H1 (cell line): Measurements from ENCODE around the gene CTDP1. TPM values are rescaled to one million over a fixed set of nuclear protein-coding genes. Genes with fewer than 3 reads are reported as not detected.

Experiments used
- CTCF ChIA-PET: fragments of 300-600 bp; sonication (Branson Sonifier 250); formaldehyde crosslinking; loops from one replicate; lab custom pipeline; 2021; ENCODE audit not compliant: partially characterized antibody; lab: Charles Lee
- POLR2A ChIA-PET: fragments of 300-600 bp; sonication (Branson Sonifier 250); formaldehyde crosslinking; loops from one replicate; lab custom pipeline; 2021; ENCODE audit warnings: inconsistent platforms; ENCODE audit not compliant: partially characterized antibody; lab: Charles Lee
- DNase-seq, 2 experiments: peaks; one replicate each; pipeline versions ENCODE4 v3.0.0 to v3.0.0-alpha.2; 2010 to 2022; ENCODE audit warnings: low spot score in 2 of 2, low read depth in 1 of 2, mixed read lengths in 1 of 2
- FAIRE-seq: peaks from 2 replicates; lab custom pipeline; 2011; peaks lifted over from hg19 to GRCh38; lab: Jason Lieb, UNC
- H2AFZ ChIP-seq: 2 replicates; pipeline ENCODE4 v1.8.1; 2012; ENCODE audit warnings: low read length, inconsistent platforms
- H2AK5ac ChIP-seq: 2 replicates; pipeline ENCODE4 v1.6.1; 2013; ENCODE audit warnings: low read depth, low read length
- H2BK120ac ChIP-seq: replicated peaks from 2 replicates; pipeline ENCODE3; 2013; ENCODE audit warnings: low read depth, low read length, inconsistent platforms
- H2BK12ac ChIP-seq: 2 replicates; pipeline ENCODE4 v1.6.1; 2013; ENCODE audit warnings: low read depth, low read length
- H2BK15ac ChIP-seq: 2 replicates; pipeline ENCODE4 v1.6.1; 2013; ENCODE audit warnings: low read length
- H2BK20ac ChIP-seq: 2 replicates; pipeline ENCODE4 v1.6.1; 2013; ENCODE audit warnings: low read length
- H2BK5ac ChIP-seq: 2 replicates; pipeline ENCODE4 v1.6.1; 2013; ENCODE audit warnings: low read depth, low read length
- H3K14ac ChIP-seq: 2 replicates; pipeline ENCODE4 v1.6.1; 2013; ENCODE audit warnings: inconsistent platforms; ENCODE audit not compliant: insufficient read length
- H3K18ac ChIP-seq: 2 replicates; pipeline ENCODE4 v1.6.1; 2013; ENCODE audit warnings: low read length; ENCODE audit errors: extremely low read depth
- H3K23ac ChIP-seq: 2 replicates; pipeline ENCODE4 v1.6.1; 2013; ENCODE audit warnings: inconsistent platforms; ENCODE audit not compliant: insufficient read length
- H3K23me2 ChIP-seq: 2 replicates; pipeline ENCODE4 v1.6.1; 2013; ENCODE audit warnings: low read depth, low read length
- H3K27ac ChIP-seq: 2 replicates; pipeline ENCODE4 v1.6.1; 2011; ENCODE audit warnings: low read depth, low read length, inconsistent platforms
- H3K27me3 ChIP-seq, 4 experiments: replicated peaks in 1 of 4; 1 replicate in 1 of 4; 2 replicates in 3 of 4; pipeline versions ENCODE4 v1.6.1 to v1.8.1; 2011 to 2013; ENCODE audit warnings: low read length in 3 of 4, mild to moderate bottlenecking in 3 of 4, inconsistent platforms in 2 of 4, mixed read lengths in 2 of 4, moderate library complexity in 1 of 4; ENCODE audit not compliant: control insufficient read depth in 3 of 4, insufficient read depth in 3 of 4; ENCODE audit errors: extremely low read depth in 1 of 4
- H3K36me3 ChIP-seq, 4 experiments: 2 replicates each; pipeline versions ENCODE4 v1.6.1 to v1.8.1; 2011 to 2013; ENCODE audit warnings: mild to moderate bottlenecking in 4 of 4, low read length in 3 of 4, moderate library complexity in 2 of 4, control low read depth in 1 of 4, inconsistent platforms in 1 of 4; ENCODE audit not compliant: insufficient read depth in 4 of 4, control insufficient read depth in 2 of 4
- H3K4ac ChIP-seq: replicated peaks from 2 replicates; pipeline ENCODE3; 2013; ENCODE audit warnings: low read length, low read depth, mixed read lengths, inconsistent platforms; ENCODE audit not compliant: insufficient read length
- H3K4me1 ChIP-seq, 4 experiments: replicated peaks in 1 of 4; 1 replicate in 1 of 4; 2 replicates in 3 of 4; pipeline versions ENCODE4 v1.6.1 to v1.8.1; 2011 to 2013; ENCODE audit warnings: low read length in 3 of 4, inconsistent platforms in 2 of 4, mixed read lengths in 1 of 4; ENCODE audit not compliant: insufficient read depth in 4 of 4, control insufficient read depth in 3 of 4
- H3K4me2 ChIP-seq, 2 experiments: 2 replicates each; pipeline versions ENCODE4 v1.6.1 to v1.8.1; 2011 to 2013; ENCODE audit warnings: low read depth in 2 of 2, low read length in 2 of 2, control low read depth in 1 of 2, inconsistent platforms in 1 of 2, mild to moderate bottlenecking in 1 of 2; ENCODE audit not compliant: insufficient read depth in 1 of 2
- H3K4me3 ChIP-seq, 4 experiments: fragments of 200-600, 300-600 bp in 1 of 4; sonication (generic), shearing (Covaris generic), sonication (Bioruptor Twin) in 1 of 4; 2 replicates each; pipeline versions ENCODE4 v1.5.1 to v1.8.1; 2011 to 2016; ENCODE audit warnings: low read length in 4 of 4, low read depth in 3 of 4, control low read depth in 2 of 4, inconsistent platforms in 2 of 4, mild to moderate bottlenecking in 2 of 4, mixed read lengths in 1 of 4, moderate library complexity in 1 of 4; ENCODE audit not compliant: insufficient read depth in 2 of 4; ENCODE audit errors: extremely low read depth in 1 of 4
- H3K56ac ChIP-seq: replicated peaks from 2 replicates; pipeline ENCODE3; 2013; ENCODE audit warnings: low read depth, mild to moderate bottlenecking, mixed read lengths, low read length, inconsistent platforms; ENCODE audit not compliant: insufficient read length
- H3K79me1 ChIP-seq: 2 replicates; pipeline ENCODE4 v1.6.1; 2013; ENCODE audit warnings: low read depth, low read length, control low read depth
- H3K79me2 ChIP-seq, 2 experiments: 2 replicates each; pipeline versions ENCODE4 v1.6.1 to v1.8.1; 2012 to 2013; ENCODE audit warnings: low read length in 2 of 2, mild to moderate bottlenecking in 2 of 2, inconsistent platforms in 1 of 2; ENCODE audit not compliant: insufficient read depth in 2 of 2, control insufficient read depth in 1 of 2
- H3K9ac ChIP-seq, 4 experiments: replicated peaks in 1 of 4; 1 replicate in 1 of 4; 2 replicates in 3 of 4; pipeline versions ENCODE4 v1.6.1 to v1.8.1; 2011 to 2013; ENCODE audit warnings: low read depth in 3 of 4, low read length in 3 of 4, control low read depth in 2 of 4, mild to moderate bottlenecking in 2 of 4, moderate library complexity in 2 of 4, inconsistent platforms in 1 of 4; ENCODE audit errors: extremely low read depth in 1 of 4
- H3K9me3 ChIP-seq, 2 experiments: 2 replicates each; pipeline versions ENCODE4 v1.6.1 to v1.8.1; 2012 to 2013; ENCODE audit warnings: mild to moderate bottlenecking in 2 of 2, moderate library complexity in 2 of 2, control low read depth in 1 of 2, inconsistent platforms in 1 of 2, low read depth in 1 of 2, low read length in 1 of 2, mixed read lengths in 1 of 2; ENCODE audit not compliant: insufficient read depth in 2 of 2
- H4K20me1 ChIP-seq, 2 experiments: replicated peaks in 1 of 2; 2 replicates each; pipeline versions ENCODE3 to v1.8.1; 2011 to 2013; ENCODE audit warnings: inconsistent platforms in 2 of 2, low read length in 2 of 2, mild to moderate bottlenecking in 1 of 2; ENCODE audit not compliant: insufficient read depth in 2 of 2, control insufficient read depth in 1 of 2
- H4K5ac ChIP-seq: 2 replicates; pipeline ENCODE4 v1.6.1; 2013; ENCODE audit warnings: low read length, low read depth, mixed read lengths, inconsistent platforms; ENCODE audit not compliant: insufficient read length
- H4K8ac ChIP-seq: 2 replicates; pipeline ENCODE4 v1.8.0; 2013; ENCODE audit warnings: mild to moderate bottlenecking, moderate library complexity, low read length, inconsistent platforms; ENCODE audit not compliant: insufficient read depth; ENCODE audit errors: extremely low read depth
- H4K91ac ChIP-seq: replicated peaks from 2 replicates; pipeline ENCODE3; 2013; ENCODE audit warnings: low read length, mixed read lengths, inconsistent platforms; ENCODE audit not compliant: insufficient read length
- BRCA1 ChIP-seq: IDR thresholded peaks from 2 replicates; pipeline ENCODE4 v1.6.1; 2012; ENCODE audit warnings: low read depth, low read length, improper control_type of control experiment
- KDM5A ChIP-seq: fragments of 200-600 bp; IDR thresholded peaks from 2 replicates; pipeline ENCODE4 v1.7.1; 2012; ENCODE audit warnings: mild to moderate bottlenecking, low read length, inconsistent platforms, mixed read lengths
- PHF8 ChIP-seq: fragments of 200-600 bp; sonication (generic); conservative IDR thresholded peaks from 2 replicates; pipeline ENCODE4 v1.7.1; 2012; ENCODE audit warnings: low read depth, mild to moderate bottlenecking, inconsistent platforms, low read length, moderate library complexity
- SP2 ChIP-seq: IDR thresholded peaks from 2 replicates; pipeline ENCODE4 v1.6.1; 2012; ENCODE audit warnings: mild to moderate bottlenecking, low read length, inconsistent platforms
- SP4 ChIP-seq: IDR thresholded peaks from 2 replicates; pipeline ENCODE4 v1.6.1; 2012; ENCODE audit warnings: low read length, inconsistent platforms
- TAF7 ChIP-seq: optimal IDR thresholded peaks from 2 replicates; pipeline ENCODE3; 2011; ENCODE audit warnings: low read depth, mild to moderate bottlenecking, inconsistent platforms, low read length, moderate library complexity, borderline replicate concordance
- TBP ChIP-seq: IDR thresholded peaks from 2 replicates; pipeline ENCODE4 v1.6.1; 2011; ENCODE audit warnings: low read depth, low read length, improper control_type of control experiment
- WGBS, 2 experiments: shearing (Covaris generic) in 1 of 2; methylation state at CpG; one replicate each; pipeline versions ENCODE4 v1.1.6 to v1.1.7; 2013 to 2015; ENCODE audit warnings: low lambda C conversion rate in 2 of 2, mixed read lengths in 2 of 2, inconsistent platforms in 1 of 2, low coverage in 1 of 2, missing lambda C conversion rate in 1 of 2; ENCODE audit not compliant: insufficient replicate concordance in 2 of 2, insufficient coverage in 1 of 2, insufficient read length in 1 of 2; ENCODE audit errors: extremely low coverage in 1 of 2, missing lambda C conversion rate in 1 of 2; 5-methylcytosine and 5-hydroxymethylcytosine counted together
- polyA plus RNA-seq, 7 experiments: library from polyadenylated mRNA; depleted of rRNA in 3 of 7; stranded (reverse) in 5 of 7; unstranded in 2 of 7; fragments of >200 nt in 5 of 7; fragments of 200-250 nt in 2 of 7; gene quantifications; 1 replicate in 5 of 7; 2 replicates in 1 of 7; 4 replicates in 1 of 7; pipeline versions ENCODE4 v1.2.1 to v1.2.3, GENCODE V29; 2011 to 2013; ENCODE audit warnings: missing spikeins in 2 of 7, mixed read lengths in 2 of 7
- total RNA-seq: library from RNA; stranded (reverse); fragmentation: NEBNext Ultra II Directional; extraction: Animal tissue kit (Norgen Biotek cat#: 25700); gene quantifications from 2 replicates; pipeline ENCODE4 v1.2.1, GENCODE V29; 2021

The CTDP1 gene
- total and polyA plus RNA-seq, 2 of the 8 experiments (the other 6 are each of a cell fraction or from before 2014, with no cell fraction given) = 16.6 to 37.0 TPM

DNA sequence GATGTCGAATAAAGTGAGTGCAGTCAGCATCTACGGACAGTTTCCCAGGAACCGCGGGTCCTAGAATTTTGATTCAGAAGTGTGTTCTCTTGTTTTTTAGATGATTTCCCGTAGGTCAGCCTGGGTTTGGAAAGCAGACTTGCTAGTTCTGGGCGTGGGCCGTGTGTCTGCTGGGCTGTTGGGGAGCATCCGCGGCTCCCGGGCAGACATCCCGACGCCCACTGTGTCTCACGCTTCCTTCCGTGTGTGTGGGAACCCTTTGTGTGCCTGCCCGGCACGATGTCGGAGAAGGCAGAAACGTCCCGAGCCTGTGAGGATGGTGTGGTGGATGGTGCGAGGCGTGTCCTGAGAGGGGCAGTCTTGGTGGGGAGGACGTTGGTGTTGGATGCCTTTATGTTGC is 18.4 kb downstream of the CTDP1 start:
- FAIRE-seq = no peak
- H3K4me3 ChIP-seq = no peak overlapping the region
- H3K23me2 ChIP-seq = no peaks in the 10 kb centered on the region

More for the DNA sequence above, 18.4 kb downstream of the CTDP1 start:
- Histone ChIP-seq H3K9me3 (no peaks in the 10 kb centered on the region), H4K5ac (no peak overlapping the region), H3K9ac (no peak overlapping the region), H2BK120ac (no peak overlapping the region), H2BK20ac (no peak overlapping the region), H3K36me3 (peaks cover 3 to 36% (median 26%) of the 10 kb centered on the region in 4 experiments; a peak in 7 of 8 replicates), H3K79me1 (peaks cover 13% of the 10 kb centered on the region), H3K4me1 (no peaks in the 10 kb centered on the region; a peak in 1 of 7 replicates), H3K4me2 (no peak overlapping the region), H2BK5ac (no peak overlapping the region)
- 93% methylated on average over 21 of the region's 22 CpGs; no CpG with 5 or more reads in 1 of the 2 experiments for WGBS, 2 experiments
- no peak for DNase-seq
- POLR2A ChIA-PET = no interaction called here
- TF ChIP-seq TAF7 (no peak), TBP (no peak), KDM5A (no peak), SP4 (no peak), PHF8 (no peak), BRCA1 (no peak), SP2 (no peak)
- TF ChIP-seq, all 59 proteins: peak for 0
- no peak overlapping the region for H4K91ac ChIP-seq
- H3K79me2 ChIP-seq = peaks cover 0 to 20% of the 10 kb centered on the region in 2 experiments; a peak in 2 of 4 replicates
- no peak overlapping the region for H3K27ac ChIP-seq
- H3K4ac ChIP-seq = no peak overlapping the region
- H3K23ac ChIP-seq = no peak overlapping the region
- H2AK5ac ChIP-seq = no peak overlapping the region
- H2AFZ ChIP-seq = no peak overlapping the region
- no peak overlapping the region for H3K14ac ChIP-seq
- no peaks in the 10 kb centered on the region for H3K27me3 ChIP-seq
- peaks cover 6 to 13% of the 10 kb centered on the region in 2 experiments for H4K20me1 ChIP-seq
- no peak overlapping the region for H2BK12ac ChIP-seq
- no peak overlapping the region for H4K8ac ChIP-seq
- no peak overlapping the region for H3K56ac ChIP-seq
- H2BK15ac ChIP-seq = no peak overlapping the region
- no peak overlapping the region for H3K18ac ChIP-seq
- CTCF ChIA-PET = no interaction called here
